GM12878 (cell line): ENCODE data around the gene CDH4. TPM values are rescaled to one million over a fixed set of nuclear protein-coding genes. Genes with fewer than 3 reads are reported as not detected.

Experiments
- ATAC-seq: fragments of 200-7000 bp; cut with Tn5 transposase; 3 replicates; pipeline ENCODE4 v1.9.1; 2020; ENCODE audit warnings: mild to moderate bottlenecking, moderate library complexity
- BruUV-seq: library from RNA; stranded (reverse); fragments of 400-500 nt; replicated peaks from 2 replicates; lab custom pipeline; 2021; lab: Mats Ljungman, UMichigan
- CTCF ChIA-PET: fragments of 300-600 bp; sonication (Branson Sonifier 250); formaldehyde crosslinking; extraction: SDS; loops from one replicate; lab custom pipeline; 2021; ENCODE audit warnings: inconsistent platforms; lab: Yijun Ruan, JAX
- POLR2A ChIA-PET: fragments of 350-600 bp; formaldehyde crosslinking; extraction: SDS; loops from one replicate; lab custom pipeline; 2021; ENCODE audit warnings: inconsistent platforms; lab: Charles Lee
- RAD21 ChIA-PET: fragments of 300-600 bp; sonication (Branson Sonifier 250); formaldehyde crosslinking; loops from one replicate; lab custom pipeline; 2023; ENCODE audit warnings: antibody characterized with exemption; ENCODE audit not compliant: unreplicated experiment; lab: Charles Lee
- SMC1A ChIA-PET: fragments of 300-600 bp; sonication (Branson Sonifier 250); formaldehyde crosslinking; loops from one replicate; lab custom pipeline; 2023; ENCODE audit not compliant: unreplicated experiment, uncharacterized antibody; lab: Charles Lee
- DNase-seq: peaks from one replicate; pipeline ENCODE4 v3.0.0-alpha.2; 2011; ENCODE audit warnings: low read depth, low spot score
- FAIRE-seq: peaks from 3 replicates; lab custom pipeline; 2011; peaks lifted over from hg19 to GRCh38; lab: Jason Lieb, UNC
- H2AFZ ChIP-seq: 2 replicates; pipeline ENCODE4 v1.6.0; 2011; ENCODE audit warnings: low read depth, low read length, control low read depth; ENCODE audit not compliant: control insufficient read depth
- H3K27ac ChIP-seq: 2 replicates; pipeline ENCODE4 v1.5.1; 2011; ENCODE audit warnings: control low read depth; ENCODE audit not compliant: control insufficient read depth, insufficient read depth
- H3K27me3 ChIP-seq, 2 experiments: replicated peaks in 1 of 2; 2 replicates each; pipeline versions ENCODE4 v1.6.0 to v1.6.1; 2011; ENCODE audit warnings: low read length in 1 of 2; ENCODE audit not compliant: control insufficient read depth in 2 of 2, insufficient read depth in 2 of 2
- H3K36me3 ChIP-seq, 2 experiments: 2 replicates each; pipeline ENCODE4 v1.5.1; 2011; ENCODE audit warnings: low read length in 1 of 2; ENCODE audit not compliant: control insufficient read depth in 2 of 2, insufficient read depth in 2 of 2
- H3K4me1 ChIP-seq: 2 replicates; pipeline ENCODE4 v1.6.1; 2011; ENCODE audit warnings: mild to moderate bottlenecking, low read length, moderate library complexity, mixed read lengths; ENCODE audit not compliant: control insufficient read depth, insufficient read depth
- H3K4me2 ChIP-seq: 2 replicates; pipeline ENCODE4 v1.6.0; 2011; ENCODE audit warnings: control low read depth; ENCODE audit not compliant: control insufficient read depth, insufficient read depth
- H3K4me3 ChIP-seq: fragments of 200-600 bp; sonication (generic); 2 replicates; pipeline ENCODE4 v1.5.1; 2016
- H3K79me2 ChIP-seq: 2 replicates; pipeline ENCODE4 v1.6.0; 2011; ENCODE audit warnings: low read length; ENCODE audit not compliant: control insufficient read depth, insufficient read depth
- H3K9ac ChIP-seq: 2 replicates; pipeline ENCODE4 v1.8.0; 2011; ENCODE audit warnings: low read length, control low read depth, mixed read lengths; ENCODE audit not compliant: control insufficient read depth, insufficient read depth
- H3K9me3 ChIP-seq: replicated peaks from 3 replicates; pipeline ENCODE4 v1.5.1; 2011; ENCODE audit warnings: mild to moderate bottlenecking, low read length; ENCODE audit not compliant: control insufficient read depth, insufficient read depth
- H4K20me1 ChIP-seq: 2 replicates; pipeline ENCODE4 v1.6.0; 2011; ENCODE audit not compliant: control insufficient read depth, insufficient read depth
- ASH2L ChIP-seq: fragments of 300-600, 200-600 bp; sonication (generic); IDR thresholded peaks from 2 replicates; pipeline ENCODE4 v1.6.1; 2017; ENCODE audit warnings: low read depth, mild to moderate bottlenecking, borderline replicate concordance
- BCL11A ChIP-seq: IDR thresholded peaks from 2 replicates; pipeline ENCODE4 v1.6.1; 2011; ENCODE audit warnings: low read depth, low read length
- CEBPZ ChIP-seq: fragments of 150-350 bp; IDR thresholded peaks from 2 replicates; pipeline ENCODE4 v1.6.1; 2016; ENCODE audit warnings: low read depth, low read length
- CREM ChIP-seq: IDR thresholded peaks from 2 replicates; pipeline ENCODE4 v1.6.1; 2014; ENCODE audit warnings: antibody characterized with exemption, low read depth
- IKZF1 ChIP-seq: fragments of 450-650 bp; conservative IDR thresholded peaks from 2 replicates; pipeline ENCODE4 v1.6.1; 2017; ENCODE audit warnings: antibody characterized with exemption, mild to moderate bottlenecking
- NKRF ChIP-seq: fragments of 450-650 bp; conservative IDR thresholded peaks from 2 replicates; pipeline ENCODE4 v1.6.1; 2017; ENCODE audit warnings: mild to moderate bottlenecking, moderate library complexity
- POLR2AphosphoS2 ChIP-seq: IDR thresholded peaks from 2 replicates; pipeline ENCODE4 v1.6.1; 2011; ENCODE audit warnings: low read depth, mild to moderate bottlenecking, low read length, improper control_type of control experiment, moderate library complexity
- ZBED1 ChIP-seq: IDR thresholded peaks from 2 replicates; pipeline ENCODE4 v1.6.1; 2016; ENCODE audit warnings: borderline replicate concordance
- ZNF207 ChIP-seq: fragments of 450-650 bp; IDR thresholded peaks from 2 replicates; pipeline ENCODE4 v1.6.1; 2014; ENCODE audit warnings: antibody characterized with exemption, mild to moderate bottlenecking, borderline replicate concordance
- ZNF217 ChIP-seq: fragments of 450-650 bp; IDR thresholded peaks from 2 replicates; pipeline ENCODE4 v1.6.1; 2017; ENCODE audit warnings: antibody characterized with exemption, mild to moderate bottlenecking
- WGBS: methylation state at CpG from one replicate; pipeline ENCODE4 v1.1.6; 2016; ENCODE audit warnings: low lambda C conversion rate; ENCODE audit not compliant: insufficient replicate concordance, insufficient coverage; ENCODE audit errors: missing lambda C conversion rate; 5-methylcytosine and 5-hydroxymethylcytosine counted together
- in situ Hi-C: fragments of 300-500 bp; cut with MboI; formaldehyde crosslinking; loops from 9 replicates; pipeline ENCODE4 v1.14.3; 2018; ENCODE audit warnings: mixed read lengths
- intact Hi-C: fragments of 100-400 bp; cut with micrococcal nuclease; formaldehyde crosslinking; loops from one replicate; pipeline ENCODE4 v1.14.2; 2022; ENCODE audit not compliant: unreplicated experiment
- polyA plus RNA-seq, 11 experiments: library from polyadenylated mRNA; depleted of rRNA in 4 of 11; unstranded in 6 of 11; stranded (reverse) in 5 of 11; fragments of >200 nt; fragmentation: Nextera tagmentation in 4 of 11; fragmentation: Illumina TruSeq in 1 of 11; extraction: Ambion mirVana in 4 of 11; extraction: Trizol in 1 of 11; gene quantifications; 1 replicate in 1 of 11; 2 replicates in 10 of 11; pipeline versions ENCODE4 v1.2.1 to v1.2.3, GENCODE V29; 2011 to 2016; ENCODE audit warnings: inconsistent platforms in 2 of 11, missing spikeins in 2 of 11, low read depth in 1 of 11
- total RNA-seq, 4 experiments: library from RNA; depleted of rRNA in 3 of 4; stranded (reverse); fragments of >200 nt in 3 of 4; fragmentation: Illumina TruSeq in 1 of 4; extraction: Trizol in 1 of 4; gene quantifications; 2 replicates each; pipeline versions ENCODE4 v1.2.1 to v1.2.3, GENCODE V29; 2013 to 2021

The CDH4 gene
- total and polyA plus RNA-seq, 10 of the 15 experiments (the other 5 are each of a cell fraction or from before 2014, with no cell fraction given): not detected

GRCh38 chr20:61744691-61745396 lies 492.8 kb downstream of the CDH4 start (continued):
- TF ChIP-seq NKRF: no peak
- TF ChIP-seq BCL11A: no peak
- no peak for TF ChIP-seq ZNF217
- TF ChIP-seq IKZF1: no peak
- TF ChIP-seq ASH2L: no peak

DNA sequence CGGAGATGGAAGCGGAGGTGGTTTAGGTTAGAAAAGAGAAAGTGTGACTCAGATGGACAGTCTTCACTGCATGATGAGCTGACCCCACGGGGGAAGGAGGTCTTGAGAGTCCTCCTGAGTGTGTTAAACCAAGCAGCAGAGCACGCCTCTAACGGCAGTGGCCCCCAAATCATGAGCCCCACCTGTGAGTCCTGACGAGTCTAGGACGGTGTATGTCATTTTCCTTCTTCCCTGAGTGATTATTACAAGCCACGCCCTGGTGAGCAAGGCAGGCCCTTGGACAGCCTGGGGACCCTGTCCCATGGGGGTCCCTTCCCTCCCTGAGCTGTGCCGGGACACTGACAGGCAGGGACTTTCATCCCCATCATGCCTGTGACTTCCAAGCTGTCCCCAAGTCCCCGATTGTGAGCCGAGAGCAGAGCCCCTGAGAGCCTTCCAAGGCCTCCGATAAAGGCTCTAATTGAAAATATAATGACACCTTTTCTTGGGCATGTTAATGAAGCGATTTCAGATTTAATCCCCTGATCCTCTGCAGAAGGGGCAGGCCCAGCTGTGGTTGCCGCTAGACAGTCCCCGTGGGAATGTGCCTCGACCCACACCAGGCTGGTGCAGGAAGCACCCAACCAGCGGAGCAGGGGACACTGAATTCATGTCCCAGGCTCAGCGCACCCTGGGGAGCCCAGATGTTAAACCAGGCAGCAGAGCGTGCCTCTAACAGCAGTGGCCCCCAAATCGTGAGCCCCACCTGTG lies 493.5 kb downstream of the CDH4 start:
- CTCF ChIA-PET: no interaction called here
- no peak for ATAC-seq
- TF ChIP-seq POLR2AphosphoS2 (no peak), CREM (no peak), ZBED1 (no peak), CEBPZ (no peak), ZNF207 (no peak)
- TF ChIP-seq, all 136 proteins: peak for 0
- BruUV-seq: no TSS peak
- POLR2A ChIA-PET: no interaction called here
- Histone ChIP-seq H3K27ac (no peak overlapping the region), H3K36me3 (no peaks in the 10 kb centered on the region), H3K9ac (no peak overlapping the region), H3K9me3 (no peaks in the 10 kb centered on the region; the same call in 2 of the 3 replicates), H3K79me2 (no peaks in the 10 kb centered on the region), H2AFZ (no peak overlapping the region), H3K27me3 (no peaks in the 10 kb centered on the region), H4K20me1 (no peaks in the 10 kb centered on the region), H3K4me3 (no peak overlapping the region), H3K4me1 (no peaks in the 10 kb centered on the region), H3K4me2 (no peak overlapping the region)
- DNase-seq: no peak
- 30% methylated on average over 20 of the region's 20 CpGs for WGBS
- intact Hi-C loops (no loop called here), in situ Hi-C loops (no loop called here)
- RAD21 ChIA-PET: no interaction called here
- SMC1A ChIA-PET: no interaction called here
- FAIRE-seq: no peak
